Small intestine (tissue), 7 donors: ENCODE results near the gene MTURN. TPM values are rescaled to one million over a fixed set of nuclear protein-coding genes. Genes with fewer than 3 reads are reported as not detected.

Experiments
- DNase-seq, 2 donors: peaks; one replicate each; pipeline versions ENCODE4 v3.0.0 to v3.0.0-alpha.2; 2013
- FAIRE-seq: peaks from 2 replicates; lab custom pipeline; 2012; peaks lifted over from hg19 to GRCh38; lab: Jason Lieb, UNC
- H3K27ac ChIP-seq, 3 donors: one replicate each; pipeline ENCODE4 v1.5.1; 2013; ENCODE audit warnings: low read length in 2 of 3, mild to moderate bottlenecking in 2 of 3, control low read depth in 1 of 3, inconsistent platforms in 1 of 3, low read depth in 1 of 3, moderate library complexity in 1 of 3
- H3K27me3 ChIP-seq, 3 donors: one replicate each; pipeline ENCODE4 v1.6.1; 2013; ENCODE audit warnings: low read length in 3 of 3, inconsistent platforms in 1 of 3; ENCODE audit not compliant: control insufficient read depth in 3 of 3, insufficient read depth in 3 of 3
- H3K36me3 ChIP-seq, 3 donors: one replicate each; pipeline ENCODE4 v1.6.1; 2013; ENCODE audit warnings: low read length in 3 of 3, inconsistent platforms in 1 of 3, low read depth in 1 of 3, mild to moderate bottlenecking in 1 of 3, moderate library complexity in 1 of 3; ENCODE audit not compliant: control insufficient read depth in 3 of 3, insufficient read depth in 2 of 3
- H3K4me1 ChIP-seq, 3 donors: one replicate each; pipeline ENCODE4 v1.6.1; 2013; ENCODE audit warnings: low read length in 2 of 3, inconsistent platforms in 1 of 3, low read depth in 1 of 3, mild to moderate bottlenecking in 1 of 3, moderate library complexity in 1 of 3; ENCODE audit not compliant: control insufficient read depth in 3 of 3, insufficient read depth in 2 of 3
- H3K4me3 ChIP-seq, 3 donors: one replicate each; pipeline ENCODE4 v1.5.1; 2013; ENCODE audit warnings: low read length in 3 of 3, control low read depth in 1 of 3, inconsistent platforms in 1 of 3, low read depth in 1 of 3, mild to moderate bottlenecking in 1 of 3, moderate library complexity in 1 of 3
- H3K9me3 ChIP-seq, 2 donors: one replicate each; pipeline ENCODE4 v1.6.1; 2013; ENCODE audit warnings: low read depth in 1 of 2, low read length in 1 of 2; ENCODE audit not compliant: control insufficient read depth in 2 of 2, insufficient read depth in 1 of 2
- WGBS, 3 donors: extraction: QIAGEN DNeasy Blood & Tissue Kit; methylation state at CpG; one replicate each; pipeline ENCODE4 v1.1.7; 2013; 5-methylcytosine and 5-hydroxymethylcytosine counted together
- polyA plus RNA-seq, 4 donors: library from polyadenylated mRNA; stranded (reverse) in 3 of 4; unstranded in 1 of 4; fragments of 200-250 nt in 3 of 4; fragments of 120-200 nt in 1 of 4; gene quantifications; one replicate each; pipeline versions ENCODE4 v1.2.1 to v1.2.3, GENCODE V29; 2013
- donor health status: healthy with polysubstance abuse.
- donor health status: control.
- donor health status: control.
- donor health status: Bipolar disorder and iron deficiency.
- donor health status: healthy.

The MTURN gene
- polyA plus RNA-seq, 4 donors, result 2.2 to 11.1 (median 7.0) TPM

- H3K36me3 ChIP-seq, result no peaks in the 10 kb centered on the region
- peak overlapping the region in 1 of 3 donors; percentile 8 for H3K27ac ChIP-seq
- 65 to 81% (median 75%) methylated on average over 13 of the region's 13 CpGs for WGBS, 3 donors
- DNase-seq (peak in 1 of 2 donors; percentile 11), FAIRE-seq (no peak)
- no peaks in the 10 kb centered on the region for H3K27me3 ChIP-seq
- H3K4me3 ChIP-seq, result no peak overlapping the region
- peaks cover 0 to 6% (median 0%) of the 10 kb centered on the region in 3 donors for H3K4me1 ChIP-seq
- H3K9me3 ChIP-seq, result no peaks in the 10 kb centered on the region
Observed at GRCh38 chr7:30173058-30173897, 38.5 kb downstream of the MTURN start.

- H3K4me3 ChIP-seq, result no peak overlapping the region
- H3K9me3 ChIP-seq, result no peaks in the 10 kb centered on the region
- no peaks in the 10 kb centered on the region for H3K27me3 ChIP-seq
- peaks cover 0 to 6% (median 4%) of the 10 kb centered on the region in 3 donors for H3K4me1 ChIP-seq
- no peak for FAIRE-seq
- 56 to 81% (median 77%) methylated on average over 3 of the region's 3 CpGs for WGBS, 3 donors
- no peak overlapping the region for H3K27ac ChIP-seq
- H3K36me3 ChIP-seq, result no peaks in the 10 kb centered on the region
- no peak for DNase-seq
Observed at GRCh38 chr7:30175180-30175579, 40.4 kb downstream of the MTURN start.

GRCh38 chr7:30175636-30176147, 40.9 kb downstream of the MTURN start:
- no peak overlapping the region for H3K4me3 ChIP-seq
- no peaks in the 10 kb centered on the region for H3K36me3 ChIP-seq
- 81 to 99% (median 95%) methylated on average over 7 of the region's 7 CpGs for WGBS, 3 donors
- no peaks in the 10 kb centered on the region for H3K9me3 ChIP-seq
- no peak for DNase-seq
- H3K4me1 ChIP-seq, result peaks cover 0 to 6% (median 4%) of the 10 kb centered on the region in 3 donors
- peak overlapping the region in 1 of 3 donors; percentile 48 for H3K27ac ChIP-seq
- FAIRE-seq, result no peak
- H3K27me3 ChIP-seq, result no peaks in the 10 kb centered on the region

GRCh38 chr7:30176463-30177109, 41.8 kb downstream of the MTURN start:
- Histone ChIP-seq H3K4me1 (peaks cover 0 to 6% (median 4%) of the 10 kb centered on the region in 3 donors), H3K4me3 (no peak overlapping the region), H3K9me3 (no peaks in the 10 kb centered on the region), H3K27me3 (no peaks in the 10 kb centered on the region), H3K36me3 (no peaks in the 10 kb centered on the region), H3K27ac (peak overlapping the region in 1 of 3 donors; percentile 48)
- FAIRE-seq (no peak), DNase-seq (peak in 1 of 2 donors; percentile 59)
- 66 to 79% (median 78%) methylated on average over 6 of the region's 6 CpGs for WGBS, 3 donors

- Histone ChIP-seq H3K4me3 (no peak overlapping the region), H3K27me3 (no peaks in the 10 kb centered on the region), H3K27ac (no peak overlapping the region), H3K9me3 (no peaks in the 10 kb centered on the region), H3K4me1 (peaks cover 0 to 6% (median 4%) of the 10 kb centered on the region in 3 donors), H3K36me3 (no peaks in the 10 kb centered on the region)
- 94 to 99% (median 96%) methylated on average over 5 of the region's 5 CpGs for WGBS, 3 donors
- no peak for FAIRE-seq
- DNase-seq, result no peak
Observed at GRCh38 chr7:30177186-30177585, 42.4 kb downstream of the MTURN start.

GRCh38 chr7:30177965-30178364, 43.2 kb downstream of the MTURN start:
- 47 to 64% (median 60%) methylated on average over 3 of the region's 3 CpGs for WGBS, 3 donors
- Histone ChIP-seq H3K4me3 (no peak overlapping the region), H3K27ac (no peak overlapping the region), H3K27me3 (no peaks in the 10 kb centered on the region), H3K4me1 (peaks cover 0 to 6% (median 4%) of the 10 kb centered on the region in 3 donors), H3K36me3 (no peaks in the 10 kb centered on the region), H3K9me3 (no peaks in the 10 kb centered on the region)
- no peak for DNase-seq
- FAIRE-seq, result no peak

- peaks cover 0 to 6% (median 4%) of the 10 kb centered on the region in 3 donors for H3K4me1 ChIP-seq
- FAIRE-seq (no peak), DNase-seq (peak; percentile 39 to 73)
- no peaks in the 10 kb centered on the region for H3K9me3 ChIP-seq
- H3K36me3 ChIP-seq, result no peaks in the 10 kb centered on the region
- peak overlapping the region in 1 of 3 donors; percentile 62 for H3K27ac ChIP-seq
- 35 to 63% (median 40%) methylated on average over 3 of the region's 3 CpGs for WGBS, 3 donors
- H3K27me3 ChIP-seq, result no peaks in the 10 kb centered on the region
- H3K4me3 ChIP-seq, result no peak overlapping the region
Observed at GRCh38 chr7:30178748-30179436, 44.1 kb downstream of the MTURN start.

- no peaks in the 10 kb centered on the region for H3K36me3 ChIP-seq
- 86 to 92% (median 91%) methylated on average over 2 of the region's 2 CpGs for WGBS, 3 donors
- H3K9me3 ChIP-seq, result peaks cover 0 to 3% of the 10 kb centered on the region in 2 donors
- DNase-seq (no peak), FAIRE-seq (no peak)
- H3K4me3 ChIP-seq, result no peak overlapping the region
- H3K4me1 ChIP-seq, result peaks cover 0 to 6% (median 4%) of the 10 kb centered on the region in 3 donors
- no peaks in the 10 kb centered on the region for H3K27me3 ChIP-seq
- no peak overlapping the region for H3K27ac ChIP-seq
Observed at GRCh38 chr7:30180718-30181117, 45.9 kb downstream of the MTURN start.
